Measurements from ENCODE around the gene KIF4B. TPM values are rescaled to one million over a fixed set of nuclear protein-coding genes. Genes with fewer than 3 reads are reported as not detected.

KIF4B gene
- total RNA-seq, 1 experiment from 2014 or later, result 0.12 TPM

DNA sequence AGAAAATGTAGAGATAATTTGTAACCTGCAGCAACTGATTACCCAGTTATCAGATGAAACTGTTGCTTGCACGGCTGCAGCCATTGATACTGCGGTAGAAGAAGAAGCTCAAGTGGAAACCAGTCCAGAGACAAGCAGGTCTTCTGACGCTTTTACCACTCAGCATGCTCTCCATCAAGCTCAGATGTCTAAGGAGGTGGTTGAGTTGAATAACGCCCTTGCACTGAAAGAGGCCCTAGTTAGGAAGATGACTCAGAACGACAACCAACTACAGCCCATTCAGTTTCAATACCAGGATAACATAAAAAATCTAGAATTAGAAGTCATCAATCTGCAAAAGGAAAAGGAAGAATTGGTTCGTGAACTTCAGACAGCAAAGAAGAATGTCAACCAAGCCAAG is 1.7 kb downstream of the KIF4B start:
- Histone ChIP-seq H2AFZ (ENCODE audit: low read depth, low read length, poor library complexity, severe bottlenecking) (no peak overlapping the region), H3K79me2 (ENCODE audit: insufficient read depth, low read length) (no peaks in the 10 kb centered on the region), H3K4me3 (replicated peaks in 1 of 2; ENCODE audit: low read depth in 1 of 2, low read length in 2 of 2) (no peak overlapping the region), H3K9ac (ENCODE audit: low read length) (no peak overlapping the region), H4K20me1 (ENCODE audit: insufficient read depth) (no peaks in the 10 kb centered on the region), H3K27me3 (ENCODE audit: insufficient read depth, low read length) (peaks cover 11% of the 10 kb centered on the region; the same call in 1 of the 2 replicates), H3K36me3 (ENCODE audit: control insufficient read depth in 1 of 2, insufficient read depth in 2 of 2, low read length in 2 of 2) (no peaks in the 10 kb centered on the region), H3K4me1 (ENCODE audit: control insufficient read depth in 1 of 2, insufficient read depth in 2 of 2, low read length in 2 of 2) (no peaks in the 10 kb centered on the region), H3K9me2 (ENCODE audit: insufficient read depth) (no peaks in the 10 kb centered on the region), H3K9me3 (ENCODE audit: control insufficient read depth in 1 of 2, insufficient read depth in 1 of 2, low read depth in 1 of 2, low read length in 2 of 2) (no peaks in the 10 kb centered on the region), H3K4me2 (ENCODE audit: low read length) (no peak overlapping the region), H3K27ac (ENCODE audit: low read depth, low read length) (no peak overlapping the region)
- ATAC-seq (no peak), DNase-seq (ENCODE audit: low read depth, low spot score) (no peak)
- no TSS peak for BruUV-seq (replicated peaks)
- intact Hi-C loops (cut with micrococcal nuclease), result no loop called here
- POLR2A ChIA-PET, result no interaction called here
- CTCF ChIA-PET, result interaction anchor here (0.7 kb wide), 1 partner anchor 11 kb away, joined by 3 read pairs; no protein-coding TSS in a partner anchor
- RAD21 ChIA-PET (ENCODE audit: low non-redundant PET in 1 of 2, low total read pairs in 2 of 2, uncharacterized antibody in 2 of 2, unreplicated experiment in 2 of 2), result no interaction called here
- TF ChIP-seq MAX (IDR thresholded peaks at IDR 0.05), result no peak
- TF ChIP-seq CBX3 (IDR thresholded peaks at IDR 0.05; ENCODE audit: low read depth), result no peak
- no peak for TF ChIP-seq EZH2phosphoT487 (IDR thresholded peaks at IDR 0.05; ENCODE audit: borderline replicate concordance)

DNA sequence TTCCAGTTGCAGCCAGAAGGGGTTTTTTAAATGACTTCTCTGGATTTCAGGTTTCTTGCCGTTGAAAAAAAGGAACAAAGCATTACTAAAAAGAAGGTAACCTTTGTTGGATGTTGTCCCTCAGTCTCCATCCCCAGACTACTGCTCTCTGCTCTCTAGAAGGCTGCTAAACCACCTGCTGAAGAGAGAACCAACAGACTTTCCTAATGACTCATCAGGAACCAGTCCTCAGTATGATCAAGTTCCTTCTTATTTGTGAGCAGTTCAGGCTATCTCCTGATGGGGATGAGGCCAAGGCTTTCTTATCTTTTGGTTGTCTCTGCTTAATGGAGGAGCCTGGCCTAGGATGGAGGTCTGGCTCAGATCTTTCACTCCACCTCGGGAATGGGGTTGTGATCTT is 4.1 kb downstream of the KIF4B start:
- Histone ChIP-seq H3K4me3 (replicated peaks in 1 of 2; ENCODE audit: low read depth in 1 of 2, low read length in 2 of 2) (no peak overlapping the region), H4K20me1 (ENCODE audit: insufficient read depth) (no peaks in the 10 kb centered on the region), H3K79me2 (ENCODE audit: insufficient read depth, low read length) (no peaks in the 10 kb centered on the region), H3K4me1 (ENCODE audit: control insufficient read depth in 1 of 2, insufficient read depth in 2 of 2, low read length in 2 of 2) (no peaks in the 10 kb centered on the region), H3K36me3 (ENCODE audit: control insufficient read depth in 1 of 2, insufficient read depth in 2 of 2, low read length in 2 of 2) (no peaks in the 10 kb centered on the region), H3K9me3 (ENCODE audit: control insufficient read depth in 1 of 2, insufficient read depth in 1 of 2, low read depth in 1 of 2, low read length in 2 of 2) (no peaks in the 10 kb centered on the region), H3K9me2 (ENCODE audit: insufficient read depth) (no peaks in the 10 kb centered on the region), H3K27ac (ENCODE audit: low read depth, low read length) (no peak overlapping the region), H2AFZ (ENCODE audit: low read depth, low read length, poor library complexity, severe bottlenecking) (no peak overlapping the region), H3K27me3 (ENCODE audit: insufficient read depth, low read length) (peaks cover 6% of the 10 kb centered on the region; the same call in 1 of the 2 replicates), H3K4me2 (ENCODE audit: low read length) (no peak overlapping the region), H3K9ac (ENCODE audit: low read length) (no peak overlapping the region)
- intact Hi-C loops (cut with micrococcal nuclease), result no loop called here
- no peak for ATAC-seq
- ChIA-PET POLR2A (no interaction called here), CTCF (interaction anchor here (1.1 kb wide), 1 partner anchor 13 kb away, joined by 3 read pairs; no protein-coding TSS in a partner anchor), RAD21 (ENCODE audit: low non-redundant PET in 1 of 2, low total read pairs in 2 of 2, uncharacterized antibody in 2 of 2, unreplicated experiment in 2 of 2) (no interaction called here)
- no peak for TF ChIP-seq POLR2A (IDR thresholded peaks at IDR 0.05; ENCODE audit: borderline replicate concordance, extremely low read depth, insufficient read depth, insufficient read length)
- no peak for TF ChIP-seq SP1 (IDR thresholded peaks at IDR 0.05; ENCODE audit: low read depth)
- TF ChIP-seq ZFX (IDR thresholded peaks at IDR 0.05), result no peak
- TF ChIP-seq RAD21 (IDR thresholded peaks at IDR 0.05; ENCODE audit: low read depth), result no peak
- no peak for TF ChIP-seq EGR1 (IDR thresholded peaks at IDR 0.05; ENCODE audit: low read depth)
- no peak for TF ChIP-seq TCF7L2 (IDR thresholded peaks at IDR 0.05; ENCODE audit: borderline replicate concordance, extremely low read depth, insufficient read depth, insufficient read length)
- DNase-seq (ENCODE audit: low read depth, low spot score), result no peak
- no TSS peak for BruUV-seq (replicated peaks)
